ENCODE data around the gene SLC9A1. TPM values are rescaled to one million over a fixed set of nuclear protein-coding genes. Genes with fewer than 3 reads are reported as not detected.

Gene SLC9A1
- total RNA-seq, 2 experiments from 2014 or later, result 14.2 to 19.0 TPM

- no peak for TF ChIP-seq CTCF (IDR thresholded peaks at IDR 0.05)
- ChIA-PET POLR2A (interaction anchor here (1.1 to 2.2 kb wide), 4 partner anchors 19 to 119 kb away, joined by 3 to 10 read pairs (median 4); partner anchors contain the start of gene SLC9A1), CTCF (interaction anchor here (1.1 to 2.3 kb wide), 3 partner anchors 68 to 183 kb away, joined by 3 to 5 read pairs (median 4); no protein-coding TSS in a partner anchor)
- H3K27me3 ChIP-seq (ENCODE audit: control insufficient read depth in 1 of 2, insufficient read depth in 2 of 2, low read length in 2 of 2), result no peaks in the 10 kb centered on the region
- peaks cover 63% of the 10 kb centered on the region for H3K4me1 Mint-ChIP-seq (ENCODE audit: low read depth)
- H3K36me3 Mint-ChIP-seq (ENCODE audit: low read depth), result peaks cover 4% of the 10 kb centered on the region
- H3K9me3 Mint-ChIP-seq, result no peaks in the 10 kb centered on the region
- intact Hi-C loops (cut with DNase I, micrococcal nuclease), result no loop called here
- no peaks in the 10 kb centered on the region for H3K9me3 ChIP-seq (ENCODE audit: control insufficient read depth in 1 of 2, insufficient read depth in 1 of 2, low read length in 2 of 2)
- H3K4me1 ChIP-seq (ENCODE audit: insufficient read depth, low read length), result peaks cover 63% of the 10 kb centered on the region
- ATAC-seq (ENCODE audit: poor library complexity) (no peak), DNase-seq (no peak)
- H3K36me3 ChIP-seq (ENCODE audit: insufficient read depth, low read length), result no peaks in the 10 kb centered on the region
- no peak overlapping the region for H3K27ac ChIP-seq (ENCODE audit: low read depth in 1 of 2, low read length in 2 of 2)
- peak overlapping the region; percentile 90 for H3K27ac Mint-ChIP-seq
- no peak overlapping the region for H3K4me3 ChIP-seq (ENCODE audit: low read length)
- H3K27me3 Mint-ChIP-seq, result no peaks in the 10 kb centered on the region
- H3K4me3 Mint-ChIP-seq, result no peak overlapping the region
Observed at GRCh38 chr1:27114546-27114945, 40.4 kb downstream of the SLC9A1 start.

DNA sequence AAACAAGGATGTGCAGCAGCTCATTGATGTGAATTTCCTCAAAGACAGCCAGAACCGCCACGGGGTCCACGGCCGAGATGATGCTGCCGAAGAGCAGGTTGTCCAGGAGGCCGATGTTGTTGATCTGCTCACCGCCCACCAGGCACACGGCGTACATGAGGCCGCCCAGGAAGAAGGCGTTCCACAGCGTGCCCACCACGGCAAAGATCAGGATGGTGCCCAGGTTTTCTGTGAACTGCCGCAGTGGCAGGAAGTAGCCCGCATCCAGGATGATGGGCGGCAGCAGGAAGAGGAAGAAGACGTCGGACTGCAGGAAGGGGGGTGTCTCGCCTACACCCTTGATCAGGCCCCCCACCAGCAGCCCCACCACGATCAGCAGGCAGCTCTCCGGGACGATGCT, 41.1 kb downstream of the SLC9A1 start:
- H3K4me1 Mint-ChIP-seq (ENCODE audit: low read depth), result peaks cover 67% of the 10 kb centered on the region
- H3K36me3 Mint-ChIP-seq (ENCODE audit: low read depth), result peaks cover 9% of the 10 kb centered on the region
- H3K27ac ChIP-seq (ENCODE audit: low read depth in 1 of 2, low read length in 2 of 2), result peak overlapping the region in 1 of 2 donors; percentile 26
- DNase-seq, result peak in 2 of 14 experiments; percentile 16 to 27
- peaks cover 69% of the 10 kb centered on the region for H3K4me1 ChIP-seq (ENCODE audit: insufficient read depth, low read length)
- no peaks in the 10 kb centered on the region for H3K27me3 ChIP-seq (ENCODE audit: control insufficient read depth in 1 of 2, insufficient read depth in 2 of 2, low read length in 2 of 2)
- ChIA-PET CTCF (interaction anchor here (2.3 kb wide), 1 partner anchor 69 kb away, joined by 5 read pairs; no protein-coding TSS in a partner anchor), POLR2A (interaction anchor here (1.1 to 2.9 kb wide), 4 partner anchors 20 to 41 kb away, joined by 3 to 22 read pairs (median 6); partner anchors contain the start of gene SLC9A1)
- peak overlapping the region; percentile 26 for H3K4me3 Mint-ChIP-seq
- TF ChIP-seq CTCF (IDR thresholded peaks at IDR 0.05), result no peak
- no peaks in the 10 kb centered on the region for H3K9me3 ChIP-seq (ENCODE audit: control insufficient read depth in 1 of 2, insufficient read depth in 1 of 2, low read length in 2 of 2)
- no peaks in the 10 kb centered on the region for H3K9me3 Mint-ChIP-seq
- no peaks in the 10 kb centered on the region for H3K27me3 Mint-ChIP-seq
- H3K4me3 ChIP-seq (ENCODE audit: low read length), result no peak overlapping the region
- intact Hi-C loops (cut with DNase I, micrococcal nuclease), result loop anchor here in 1 of 2 experiments (2.0 kb wide), 1 partner anchor 39 kb away; no protein-coding TSS in a partner anchor
- peaks cover 2% of the 10 kb centered on the region for H3K36me3 ChIP-seq (ENCODE audit: insufficient read depth, low read length)
- H3K27ac Mint-ChIP-seq, result peak overlapping the region; percentile 90
- ATAC-seq (ENCODE audit: poor library complexity), result no peak

DNA sequence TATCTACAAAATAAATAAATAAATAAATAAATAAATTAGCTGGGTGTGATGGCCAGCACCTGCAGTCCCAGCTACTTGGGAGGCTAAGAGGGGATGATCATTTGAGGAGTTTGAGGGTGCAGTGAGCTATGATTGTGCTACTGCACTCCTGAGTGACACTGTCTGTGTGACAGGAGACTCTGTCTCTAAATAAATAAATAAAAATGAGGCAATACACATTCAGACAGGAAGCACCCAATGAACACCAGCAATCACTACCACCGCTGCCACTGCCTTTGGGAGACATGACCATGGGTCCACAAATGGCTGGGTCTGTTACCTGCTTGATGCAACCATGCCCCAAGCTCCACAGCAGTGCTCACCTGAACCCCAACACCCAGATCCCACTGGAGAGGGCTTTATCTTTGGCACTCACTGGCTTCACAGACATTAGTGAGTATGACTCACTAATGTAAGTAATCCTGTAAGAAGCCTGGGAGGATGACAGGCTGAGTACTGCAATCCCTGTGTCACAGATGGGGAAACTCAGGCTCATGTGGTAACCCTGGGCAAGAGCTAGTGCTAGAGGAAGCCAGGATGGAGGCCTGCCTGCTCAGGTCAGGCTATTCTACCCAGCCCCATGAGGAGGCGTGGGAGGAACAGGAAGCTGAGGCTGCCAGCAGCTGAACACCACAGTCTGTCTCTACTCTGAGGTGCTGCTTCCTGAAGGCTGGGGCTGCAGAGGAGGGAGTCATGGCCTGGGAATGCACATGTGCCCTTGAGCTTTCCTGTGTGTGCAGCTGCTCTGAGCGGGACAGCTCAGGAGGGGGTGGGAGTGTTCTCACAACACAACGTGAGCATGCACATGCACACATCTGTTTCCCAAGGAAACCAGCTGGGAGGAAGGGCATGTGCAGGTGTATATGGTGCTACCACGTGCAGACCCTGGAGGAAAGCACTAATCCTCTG, 43.0 kb downstream of the SLC9A1 start:
- ChIA-PET CTCF (interaction anchor here (0.5 to 2.7 kb wide), 7 partner anchors 24 to 500 kb away, joined by 3 to 12 read pairs (median 6); partner anchors contain the start of gene SLC9A1), POLR2A (interaction anchor here (0.5 to 2.9 kb wide), 12 partner anchors 9 to 166 kb away, joined by 3 to 35 read pairs (median 4); partner anchors contain the start of genes SLC9A1 and WDTC1)
- Mint-ChIP-seq H3K9me3 (no peaks in the 10 kb centered on the region), H3K4me1 (ENCODE audit: low read depth) (peaks cover 64% of the 10 kb centered on the region), H3K4me3 (peak overlapping the region; percentile 79), H3K27me3 (no peaks in the 10 kb centered on the region), H3K36me3 (ENCODE audit: low read depth) (peaks cover 9% of the 10 kb centered on the region), H3K27ac (peak overlapping the region; percentile 90)
- DNase-seq (peak; percentile 46 to 87 (median 66)), ATAC-seq (ENCODE audit: poor library complexity) (peak; percentile 99)
- TF ChIP-seq CTCF (IDR thresholded peaks at IDR 0.05), result peak; percentile 64
- peaks cover 2% of the 10 kb centered on the region for H3K36me3 ChIP-seq (ENCODE audit: insufficient read depth, low read length)
- peak overlapping the region; percentile 49 to 83 for H3K27ac ChIP-seq (ENCODE audit: low read depth in 1 of 2, low read length in 2 of 2)
- no peak overlapping the region for H3K4me3 ChIP-seq (ENCODE audit: low read length)
- H3K27me3 ChIP-seq (ENCODE audit: control insufficient read depth in 1 of 2, insufficient read depth in 2 of 2, low read length in 2 of 2), result no peaks in the 10 kb centered on the region
- intact Hi-C loops (cut with DNase I, micrococcal nuclease), result loop anchor here (1.0 to 2.0 kb wide), 3 partner anchors 41 to 86 kb away; partner anchors contain the start of gene SLC9A1 (in 1 of the 2)
- H3K9me3 ChIP-seq (ENCODE audit: control insufficient read depth in 1 of 2, insufficient read depth in 1 of 2, low read length in 2 of 2), result no peaks in the 10 kb centered on the region
- H3K4me1 ChIP-seq (ENCODE audit: insufficient read depth, low read length), result peaks cover 68% of the 10 kb centered on the region
